ENCODE measurements around the gene OMG. TPM values are rescaled to one million over a fixed set of nuclear protein-coding genes. Genes with fewer than 3 reads are reported as not detected.

Gene OMG
- total RNA-seq, 3 donors from 2014 or later (not counting 1 experiment from before 2014, with no cell fraction given), result 0.96 to 2.8 (median 1.3) TPM

DNA sequence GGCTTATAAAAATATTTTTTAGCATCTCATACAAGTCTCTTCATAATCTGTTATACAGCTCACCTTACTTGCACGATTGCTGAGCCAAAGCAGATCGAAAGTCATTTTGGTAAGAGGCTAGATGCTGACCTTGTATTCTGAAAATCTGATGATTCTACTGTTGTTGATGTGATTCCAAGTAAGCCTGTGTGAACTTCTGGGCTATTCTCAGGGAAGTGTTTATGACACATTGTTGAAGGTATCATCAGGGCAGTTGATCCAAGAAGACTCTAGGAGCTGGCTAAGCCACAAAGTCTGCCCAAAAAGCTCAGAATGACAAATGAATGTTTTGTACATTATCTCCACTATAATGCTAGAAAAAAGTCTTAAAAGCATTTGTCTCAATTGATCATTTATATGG is 16.0 kb downstream of the OMG start:
- TF ChIP-seq, protein P1, sequence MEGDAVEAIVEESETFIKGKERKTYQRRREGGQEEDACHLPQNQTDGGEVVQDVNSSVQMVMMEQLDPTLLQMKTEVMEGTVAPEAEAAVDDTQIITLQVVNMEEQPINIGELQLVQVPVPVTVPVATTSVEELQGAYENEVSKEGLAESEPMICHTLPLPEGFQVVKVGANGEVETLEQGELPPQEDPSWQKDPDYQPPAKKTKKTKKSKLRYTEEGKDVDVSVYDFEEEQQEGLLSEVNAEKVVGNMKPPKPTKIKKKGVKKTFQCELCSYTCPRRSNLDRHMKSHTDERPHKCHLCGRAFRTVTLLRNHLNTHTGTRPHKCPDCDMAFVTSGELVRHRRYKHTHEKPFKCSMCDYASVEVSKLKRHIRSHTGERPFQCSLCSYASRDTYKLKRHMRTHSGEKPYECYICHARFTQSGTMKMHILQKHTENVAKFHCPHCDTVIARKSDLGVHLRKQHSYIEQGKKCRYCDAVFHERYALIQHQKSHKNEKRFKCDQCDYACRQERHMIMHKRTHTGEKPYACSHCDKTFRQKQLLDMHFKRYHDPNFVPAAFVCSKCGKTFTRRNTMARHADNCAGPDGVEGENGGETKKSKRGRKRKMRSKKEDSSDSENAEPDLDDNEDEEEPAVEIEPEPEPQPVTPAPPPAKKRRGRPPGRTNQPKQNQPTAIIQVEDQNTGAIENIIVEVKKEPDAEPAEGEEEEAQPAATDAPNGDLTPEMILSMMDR (IDR thresholded peaks at IDR 0.05), result no peak
- intact Hi-C loops (cut with micrococcal nuclease), result no loop called here
- no peaks in the 10 kb centered on the region for H3K4me1 ChIP-seq (ENCODE audit: control insufficient read depth, insufficient read depth, low read length)
- H3K36me3 Mint-ChIP-seq, result no peaks in the 10 kb centered on the region
- DNase-seq (no peak), ATAC-seq (no peak)
- H3K4me1 Mint-ChIP-seq, result no peaks in the 10 kb centered on the region
- H3K27me3 ChIP-seq (ENCODE audit: control insufficient read depth, insufficient read depth, low read length), result no peaks in the 10 kb centered on the region
- no peak overlapping the region for H3K27ac Mint-ChIP-seq
- no peaks in the 10 kb centered on the region for H3K9me3 Mint-ChIP-seq
- H3K4me3 ChIP-seq (ENCODE audit: low read length), result no peak overlapping the region
- H3K27me3 Mint-ChIP-seq (ENCODE audit: low read depth in 2 of 2), result no peaks in the 10 kb centered on the region
- WGBS (ENCODE audit: insufficient coverage), result 100% methylated on average over 2 of the region's 2 CpGs
- H3K36me3 ChIP-seq (ENCODE audit: control insufficient read depth, insufficient read depth, low read length), result no peaks in the 10 kb centered on the region
- H3K4me3 Mint-ChIP-seq, result no peak overlapping the region
- no peaks in the 10 kb centered on the region for H3K9me3 ChIP-seq (ENCODE audit: control insufficient read depth, insufficient read depth, low read length)
- H3K27ac ChIP-seq (ENCODE audit: low read length), result no peak overlapping the region

DNA sequence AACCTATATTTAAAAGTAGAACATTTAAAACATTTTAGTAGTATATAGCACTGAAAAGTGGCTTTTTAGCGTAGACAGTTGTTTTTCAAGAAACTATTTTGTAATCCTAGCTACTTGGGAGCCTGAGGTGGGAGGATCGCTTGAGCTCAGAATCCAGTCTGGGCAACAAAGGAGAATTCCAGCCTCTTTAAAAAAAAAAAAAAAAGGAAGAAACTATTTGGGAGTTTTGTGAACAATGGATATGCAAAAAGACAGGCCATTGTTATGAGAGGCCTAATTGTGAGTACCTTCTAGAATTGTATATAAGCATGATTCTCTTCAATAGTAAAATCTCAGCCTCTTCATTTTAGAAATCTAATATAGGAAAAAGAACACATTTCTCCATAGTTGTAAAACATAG is 17.6 kb downstream of the OMG start:
- H3K4me3 Mint-ChIP-seq, result no peak overlapping the region
- H3K9me3 ChIP-seq (ENCODE audit: control insufficient read depth, insufficient read depth, low read length), result no peaks in the 10 kb centered on the region
- H3K27me3 ChIP-seq (ENCODE audit: control insufficient read depth, insufficient read depth, low read length), result no peaks in the 10 kb centered on the region
- H3K27ac Mint-ChIP-seq, result no peak overlapping the region
- no peak for DNase-seq
- H3K4me3 ChIP-seq (ENCODE audit: low read length), result no peak overlapping the region
- no peaks in the 10 kb centered on the region for H3K4me1 ChIP-seq (ENCODE audit: control insufficient read depth, insufficient read depth, low read length)
- peaks cover 0 to 5% of the 10 kb centered on the region in 2 donors for H3K4me1 Mint-ChIP-seq
- intact Hi-C loops (cut with micrococcal nuclease), result no loop called here
- no peaks in the 10 kb centered on the region for H3K36me3 Mint-ChIP-seq
- ATAC-seq, result no peak
- H3K36me3 ChIP-seq (ENCODE audit: control insufficient read depth, insufficient read depth, low read length), result peaks cover 2% of the 10 kb centered on the region
- no peaks in the 10 kb centered on the region for H3K9me3 Mint-ChIP-seq
- TF ChIP-seq, protein P1 (IDR thresholded peaks at IDR 0.05), result no peak
- no peaks in the 10 kb centered on the region for H3K27me3 Mint-ChIP-seq (ENCODE audit: low read depth in 2 of 2)
- WGBS (ENCODE audit: insufficient coverage), result 95% methylated on average over 2 of the region's 2 CpGs
- no peak overlapping the region for H3K27ac ChIP-seq (ENCODE audit: low read length)

DNA sequence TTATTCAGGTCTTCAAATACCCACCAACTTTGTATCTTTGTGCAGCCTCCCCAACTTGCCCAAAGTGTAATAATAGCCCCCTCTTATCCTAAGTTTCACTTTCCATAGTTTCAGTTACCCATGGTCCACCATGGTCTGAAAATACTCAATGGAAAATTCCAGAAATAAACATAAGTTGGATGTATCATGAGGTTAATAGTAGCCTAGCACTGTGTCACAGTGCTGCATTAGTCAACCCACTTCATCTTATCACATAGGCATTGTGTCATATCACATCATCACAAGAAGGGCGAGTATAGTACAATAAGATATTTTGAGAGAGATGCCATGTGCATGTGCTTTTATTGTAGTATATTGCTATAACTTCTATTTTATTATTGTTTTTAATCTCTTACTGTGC is 21.9 kb downstream of the OMG start:
- Histone ChIP-seq H3K9me3 (ENCODE audit: control insufficient read depth, insufficient read depth, low read length) (no peaks in the 10 kb centered on the region), H3K4me3 (ENCODE audit: low read length) (no peak overlapping the region), H3K27ac (ENCODE audit: low read length) (no peak overlapping the region), H3K4me1 (ENCODE audit: control insufficient read depth, insufficient read depth, low read length) (no peaks in the 10 kb centered on the region), H3K27me3 (ENCODE audit: control insufficient read depth, insufficient read depth, low read length) (no peaks in the 10 kb centered on the region), H3K36me3 (ENCODE audit: control insufficient read depth, insufficient read depth, low read length) (peaks cover 10% of the 10 kb centered on the region)
- Mint-ChIP-seq H3K27ac (no peak overlapping the region), H3K36me3 (no peaks in the 10 kb centered on the region), H3K9me3 (no peaks in the 10 kb centered on the region), H3K4me3 (no peak overlapping the region), H3K27me3 (ENCODE audit: low read depth in 2 of 2) (no peaks in the 10 kb centered on the region), H3K4me1 (peaks cover 0 to 5% of the 10 kb centered on the region in 2 donors)
- intact Hi-C loops (cut with micrococcal nuclease), result no loop called here
- TF ChIP-seq, protein P1 (IDR thresholded peaks at IDR 0.05), result no peak
- DNase-seq, result no peak
- no CpG with 5 or more reads among the region's 1 CpG for WGBS (ENCODE audit: insufficient coverage)
- no peak for ATAC-seq

DNA sequence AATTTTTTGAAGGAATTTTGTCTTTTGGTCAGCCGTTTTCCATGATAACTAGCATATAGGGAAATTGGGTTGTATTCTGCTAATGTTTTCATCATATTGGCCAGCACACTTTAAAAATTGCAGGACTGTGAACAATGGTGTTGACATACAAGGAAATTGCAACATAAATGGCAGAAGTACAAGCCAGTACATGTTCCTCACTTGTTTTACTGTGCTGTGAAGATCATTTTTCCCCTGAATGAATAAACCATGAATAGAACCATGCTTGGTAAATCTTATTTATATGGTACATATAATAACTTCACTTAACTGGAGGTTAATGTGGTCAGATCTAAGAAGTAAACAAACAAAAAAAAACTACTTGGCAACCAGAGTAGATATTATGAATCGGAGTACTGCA is 22.8 kb downstream of the OMG start:
- H3K9me3 Mint-ChIP-seq, result no peaks in the 10 kb centered on the region
- TF ChIP-seq, protein P1 (IDR thresholded peaks at IDR 0.05), result no peak
- H3K27me3 Mint-ChIP-seq (ENCODE audit: low read depth in 2 of 2), result no peaks in the 10 kb centered on the region
- peaks cover 0 to 5% of the 10 kb centered on the region in 2 donors for H3K4me1 Mint-ChIP-seq
- peaks cover 1% of the 10 kb centered on the region for H3K36me3 Mint-ChIP-seq
- DNase-seq (no peak), ATAC-seq (no peak)
- peaks cover 14% of the 10 kb centered on the region for H3K36me3 ChIP-seq (ENCODE audit: control insufficient read depth, insufficient read depth, low read length)
- H3K4me3 Mint-ChIP-seq, result no peak overlapping the region
- no peaks in the 10 kb centered on the region for H3K9me3 ChIP-seq (ENCODE audit: control insufficient read depth, insufficient read depth, low read length)
- no peak overlapping the region for H3K4me3 ChIP-seq (ENCODE audit: low read length)
- intact Hi-C loops (cut with micrococcal nuclease), result no loop called here
- H3K27me3 ChIP-seq (ENCODE audit: control insufficient read depth, insufficient read depth, low read length), result no peaks in the 10 kb centered on the region
- no peaks in the 10 kb centered on the region for H3K4me1 ChIP-seq (ENCODE audit: control insufficient read depth, insufficient read depth, low read length)
- no peak overlapping the region for H3K27ac Mint-ChIP-seq
- H3K27ac ChIP-seq (ENCODE audit: low read length), result no peak overlapping the region
- WGBS (ENCODE audit: insufficient coverage), result 100% methylated on average over 2 of the region's 2 CpGs
